MM.1S (cell line): ENCODE results near the gene FARSB.

Experiments used
- DNase-seq: peaks from one replicate; pipeline ENCODE4 v3.0.0-alpha.2; 2015
- H2AFZ ChIP-seq: fragments of 300-600 bp; sonication (generic); 2 replicates; pipeline ENCODE4 v1.6.0; 2016; ENCODE audit warnings: antibody characterized with exemption, low read length
- H3F3A ChIP-seq: fragments of 300-600 bp; sonication (generic); 2 replicates; pipeline ENCODE4 v1.6.1; 2016; ENCODE audit warnings: mild to moderate bottlenecking, antibody characterized with exemption, low read length, moderate library complexity, mixed read lengths; ENCODE audit not compliant: insufficient read depth
- H3K27ac ChIP-seq: fragments of 300-600 bp; sonication (generic); 2 replicates; pipeline ENCODE4 v1.5.1; 2016; ENCODE audit warnings: mild to moderate bottlenecking, low read length
- H3K27me3 ChIP-seq: fragments of 300-600 bp; sonication (generic); replicated peaks from 2 replicates; pipeline ENCODE4 v1.6.0; 2016; ENCODE audit warnings: low read length; ENCODE audit not compliant: insufficient read depth
- H3K36me3 ChIP-seq: fragments of 300-600 bp; sonication (generic); replicated peaks from 2 replicates; pipeline ENCODE4 v1.6.1; 2016; ENCODE audit warnings: mild to moderate bottlenecking, low read length, mixed read lengths; ENCODE audit not compliant: insufficient read depth
- H3K4me1 ChIP-seq: fragments of 300-600 bp; sonication (generic); 2 replicates; pipeline ENCODE4 v1.6.1; 2016; ENCODE audit warnings: low read length, mixed read lengths
- H3K4me2 ChIP-seq: fragments of 300-600 bp; sonication (generic); 2 replicates; pipeline ENCODE4 v1.6.0; 2016; ENCODE audit warnings: low read depth, low read length
- H3K4me3 ChIP-seq: fragments of 300-600 bp; sonication (generic); 2 replicates; pipeline ENCODE4 v1.5.1; 2016; ENCODE audit warnings: low read length, mixed read lengths
- H3K79me2 ChIP-seq: fragments of 300-600 bp; sonication (generic); 2 replicates; pipeline ENCODE4 v1.6.1; 2016; ENCODE audit warnings: mixed run types, low read length, mixed read lengths
- H3K9ac ChIP-seq: fragments of 300-600 bp; sonication (generic); 2 replicates; pipeline ENCODE4 v1.6.1; 2016; ENCODE audit warnings: low read length, mixed read lengths
- H3K9me2 ChIP-seq: fragments of 300-600 bp; sonication (generic); replicated peaks from 2 replicates; pipeline ENCODE4 v1.6.1; 2016; ENCODE audit warnings: mild to moderate bottlenecking, low read length, mixed read lengths; ENCODE audit not compliant: insufficient read depth
- H3K9me3 ChIP-seq: fragments of 300-600 bp; sonication (generic); replicated peaks from 2 replicates; pipeline ENCODE4 v1.6.1; 2016; ENCODE audit warnings: mild to moderate bottlenecking, low read length, mixed read lengths; ENCODE audit not compliant: insufficient read depth
- H4K20me1 ChIP-seq: fragments of 300-600 bp; sonication (generic); 2 replicates; pipeline ENCODE4 v1.6.1; 2016; ENCODE audit warnings: mild to moderate bottlenecking, low read length, moderate library complexity, mixed read lengths; ENCODE audit not compliant: insufficient read depth
- EZH2 ChIP-seq: fragments of 300-600 bp; sonication (generic); optimal IDR thresholded peaks from 2 replicates; pipeline ENCODE3; 2017; ENCODE audit warnings: low read depth, mild to moderate bottlenecking, antibody characterized with exemption, low read length, mixed read lengths
- EZH2phosphoT487 ChIP-seq: fragments of 300-600 bp; sonication (generic); IDR thresholded peaks from 2 replicates; pipeline ENCODE4 v1.6.1; 2018; ENCODE audit warnings: antibody characterized with exemption, low read length
- TF ChIP-seq, protein P1 (sequence below): fragments of 300-600 bp; sonication (generic); IDR thresholded peaks from 2 replicates; pipeline ENCODE4 v1.5.1; 2016; ENCODE audit warnings: antibody characterized with exemption, low read length, mixed read lengths

The FARSB gene

DNA sequence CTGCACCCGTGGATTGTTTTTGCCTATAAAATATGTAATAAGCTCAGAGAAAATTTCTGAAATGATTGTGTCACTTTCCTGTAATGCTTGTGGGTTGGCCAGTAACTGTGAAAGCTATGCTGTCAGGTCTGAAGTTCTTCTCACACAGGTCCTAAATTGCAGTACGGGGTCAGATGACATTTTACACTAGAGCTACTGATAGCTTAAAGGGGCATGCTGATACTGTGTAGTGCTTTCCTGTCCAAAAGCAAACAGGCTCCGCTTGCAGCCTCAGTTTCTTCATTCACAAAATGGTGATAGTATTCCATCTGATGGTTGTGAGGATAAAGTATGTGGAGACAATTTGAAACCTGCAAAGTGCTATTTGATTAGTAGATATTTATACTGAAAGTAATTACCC lies 7.6 kb upstream of the FARSB start:
- no peak for TF ChIP-seq EZH2phosphoT487
- no peak overlapping the region for H3K4me3 ChIP-seq
- no peaks in the 10 kb centered on the region for H3K9me2 ChIP-seq
- no peak overlapping the region for H3K4me2 ChIP-seq
- DNase-seq = no peak
- H3K27ac ChIP-seq = no peak overlapping the region
- H3K9ac ChIP-seq = no peak overlapping the region
- no peaks in the 10 kb centered on the region for H3K9me3 ChIP-seq
- no peak overlapping the region for H2AFZ ChIP-seq
- H3K79me2 ChIP-seq = no peaks in the 10 kb centered on the region
- no peaks in the 10 kb centered on the region for H3F3A ChIP-seq
- H3K4me1 ChIP-seq = no peaks in the 10 kb centered on the region
- no peaks in the 10 kb centered on the region for H3K36me3 ChIP-seq
- no peaks in the 10 kb centered on the region for H4K20me1 ChIP-seq
- H3K27me3 ChIP-seq = no peaks in the 10 kb centered on the region

DNA sequence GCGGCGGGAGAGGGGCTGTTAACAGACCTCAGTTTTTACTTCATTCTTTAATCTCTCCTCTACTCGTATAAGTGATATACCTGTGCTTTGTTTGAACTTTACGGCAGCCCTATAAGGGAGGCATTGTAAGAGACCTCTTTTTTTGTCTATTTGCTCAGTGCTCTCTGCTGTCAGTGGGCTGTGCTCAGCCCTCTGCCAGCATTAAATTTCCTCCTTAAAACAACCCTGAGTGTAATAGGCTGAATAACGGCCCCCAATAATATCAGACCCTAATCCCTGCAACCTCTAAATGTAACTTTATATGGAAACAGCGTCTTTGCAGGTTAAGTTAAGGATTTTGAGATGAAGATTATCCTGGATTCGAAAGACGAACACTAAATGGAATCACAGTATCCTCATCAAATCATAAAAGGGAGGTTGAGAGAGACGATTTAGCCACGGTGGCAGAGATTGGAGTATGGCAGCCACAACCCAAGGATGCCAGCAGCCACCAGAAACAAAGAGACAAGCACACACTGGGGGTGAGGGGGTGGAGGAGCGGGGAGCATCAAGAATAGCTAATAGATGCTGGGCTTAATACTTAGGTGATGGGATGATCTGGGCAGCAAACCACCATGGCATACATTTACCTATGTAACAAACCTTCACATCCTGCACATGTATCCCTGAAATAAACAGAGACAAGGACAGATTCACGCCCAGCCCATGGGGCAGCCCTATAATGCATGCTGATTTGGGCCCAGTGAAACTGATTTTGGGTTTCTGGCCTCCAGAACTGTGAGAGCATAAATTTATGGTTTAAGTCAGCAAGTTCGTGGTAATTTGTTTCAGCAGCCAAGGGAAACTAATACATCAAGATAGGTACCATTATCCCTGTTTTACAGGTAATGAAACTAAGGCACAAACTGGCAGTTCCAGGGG lies 894 bp upstream of the FARSB start:
- peak overlapping the region; percentile 99 for H3K9ac ChIP-seq
- no peaks in the 10 kb centered on the region for H3K27me3 ChIP-seq
- peaks cover 6% of the 10 kb centered on the region; the same call in 1 of the 2 replicates for H4K20me1 ChIP-seq
- peak overlapping the region; percentile 88 for H3K4me2 ChIP-seq
- H3K36me3 ChIP-seq = no peaks in the 10 kb centered on the region
- peak overlapping the region; percentile 93; the same call in 1 of the 2 replicates for H3K27ac ChIP-seq
- no peak for DNase-seq
- H3K4me3 ChIP-seq = peak overlapping the region; percentile 98
- no peaks in the 10 kb centered on the region for H3K9me2 ChIP-seq
- TF ChIP-seq, protein P1, sequence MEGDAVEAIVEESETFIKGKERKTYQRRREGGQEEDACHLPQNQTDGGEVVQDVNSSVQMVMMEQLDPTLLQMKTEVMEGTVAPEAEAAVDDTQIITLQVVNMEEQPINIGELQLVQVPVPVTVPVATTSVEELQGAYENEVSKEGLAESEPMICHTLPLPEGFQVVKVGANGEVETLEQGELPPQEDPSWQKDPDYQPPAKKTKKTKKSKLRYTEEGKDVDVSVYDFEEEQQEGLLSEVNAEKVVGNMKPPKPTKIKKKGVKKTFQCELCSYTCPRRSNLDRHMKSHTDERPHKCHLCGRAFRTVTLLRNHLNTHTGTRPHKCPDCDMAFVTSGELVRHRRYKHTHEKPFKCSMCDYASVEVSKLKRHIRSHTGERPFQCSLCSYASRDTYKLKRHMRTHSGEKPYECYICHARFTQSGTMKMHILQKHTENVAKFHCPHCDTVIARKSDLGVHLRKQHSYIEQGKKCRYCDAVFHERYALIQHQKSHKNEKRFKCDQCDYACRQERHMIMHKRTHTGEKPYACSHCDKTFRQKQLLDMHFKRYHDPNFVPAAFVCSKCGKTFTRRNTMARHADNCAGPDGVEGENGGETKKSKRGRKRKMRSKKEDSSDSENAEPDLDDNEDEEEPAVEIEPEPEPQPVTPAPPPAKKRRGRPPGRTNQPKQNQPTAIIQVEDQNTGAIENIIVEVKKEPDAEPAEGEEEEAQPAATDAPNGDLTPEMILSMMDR = no peak
- TF ChIP-seq EZH2phosphoT487 (no peak), EZH2 (no peak)
- peaks cover 27% of the 10 kb centered on the region for H3K4me1 ChIP-seq
- H2AFZ ChIP-seq = peak overlapping the region; percentile 60
- H3K9me3 ChIP-seq = no peaks in the 10 kb centered on the region
- peaks cover 46% of the 10 kb centered on the region for H3K79me2 ChIP-seq
- H3F3A ChIP-seq = peaks cover 24% of the 10 kb centered on the region

DNA sequence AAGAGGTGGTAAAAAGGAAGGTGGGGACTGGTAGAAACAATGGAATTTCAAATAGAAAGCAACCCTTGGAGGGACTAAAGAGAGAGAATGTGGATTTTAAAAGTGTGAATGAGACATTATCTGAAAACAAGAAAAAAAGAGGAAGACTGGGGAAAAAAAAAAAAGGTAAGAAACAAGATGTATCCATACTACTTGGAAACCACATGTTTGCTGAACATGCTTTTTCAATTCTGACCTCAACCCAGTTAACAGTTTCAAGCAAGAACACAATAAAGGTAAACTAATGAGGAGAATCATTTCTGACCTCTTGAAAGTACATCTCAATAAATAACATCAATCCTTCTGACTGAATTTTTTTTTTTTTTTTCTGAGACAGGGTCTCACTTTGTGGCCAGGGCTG lies 2.6 kb downstream of the FARSB start:
- Histone ChIP-seq H3K4me1 (peaks cover 32% of the 10 kb centered on the region), H3K9ac (peak overlapping the region; percentile 11; the same call in 1 of the 2 replicates), H4K20me1 (peaks cover 12% of the 10 kb centered on the region), H3K36me3 (0 out of 2 replicates have a peak, but pooled peaks cover 4% of the 10 kb centered on the region), H3K27me3 (no peaks in the 10 kb centered on the region), H3K4me3 (peak overlapping the region; percentile 98), H3F3A (peaks cover 24% of the 10 kb centered on the region), H3K27ac (peak overlapping the region; percentile 93; the same call in 1 of the 2 replicates), H2AFZ (no peak overlapping the region), H3K9me3 (no peaks in the 10 kb centered on the region), H3K9me2 (no peaks in the 10 kb centered on the region), H3K79me2 (peaks cover 79% of the 10 kb centered on the region), H3K4me2 (peak overlapping the region; percentile 88)
- TF ChIP-seq EZH2phosphoT487 = no peak
- no peak for TF ChIP-seq EZH2
- TF ChIP-seq, protein P1 = no peak
- peak; percentile 81 for DNase-seq
